NCI-H2029 treated with DMSO at 0.1 percent for 48 hours (cell line): ENCODE data around the gene ST6GALNAC3.
"Not testable (repeated sequence)": the region's sequence is repeated elsewhere in the genome, so short reads cannot be mapped to it uniquely, and the experiment has no call there.

Experiments
- DNase-seq: peaks from one replicate; lab custom pipeline; 2025; lab: John Stamatoyannopoulos, UW

Gene ST6GALNAC3

GRCh38 chr1:76190749-76191424 lies 116.3 kb downstream of the ST6GALNAC3 start:
- DNase-seq: no peak

GRCh38 chr1:76191561-76191960 lies 117.0 kb downstream of the ST6GALNAC3 start:
- DNase-seq: no peak

- DNase-seq: no peak
Observed at GRCh38 chr1:76198452-76198851, 123.9 kb downstream of the ST6GALNAC3 start.

DNA sequence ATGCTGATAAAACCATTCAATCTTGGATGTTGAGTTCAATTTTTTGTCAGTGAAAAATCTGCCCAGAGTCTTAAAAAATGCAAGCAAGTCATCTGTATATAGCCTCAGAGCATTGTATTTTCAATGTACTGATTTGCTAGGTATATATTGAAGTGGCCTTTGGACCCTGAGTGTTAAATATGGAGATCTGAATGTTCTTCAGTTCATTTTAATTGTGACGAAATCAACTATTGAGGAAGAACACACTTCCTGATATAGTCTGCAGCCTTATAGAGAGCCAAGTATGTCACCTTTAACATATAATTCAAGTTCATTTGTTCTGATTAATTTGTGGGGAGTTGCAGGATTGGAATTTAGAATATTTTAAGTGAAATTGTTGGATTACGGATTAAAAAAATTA lies 128.1 kb downstream of the ST6GALNAC3 start:
- DNase-seq: no peak

GRCh38 chr1:76203127-76203526 lies 128.6 kb downstream of the ST6GALNAC3 start:
- DNase-seq: no peak

DNA sequence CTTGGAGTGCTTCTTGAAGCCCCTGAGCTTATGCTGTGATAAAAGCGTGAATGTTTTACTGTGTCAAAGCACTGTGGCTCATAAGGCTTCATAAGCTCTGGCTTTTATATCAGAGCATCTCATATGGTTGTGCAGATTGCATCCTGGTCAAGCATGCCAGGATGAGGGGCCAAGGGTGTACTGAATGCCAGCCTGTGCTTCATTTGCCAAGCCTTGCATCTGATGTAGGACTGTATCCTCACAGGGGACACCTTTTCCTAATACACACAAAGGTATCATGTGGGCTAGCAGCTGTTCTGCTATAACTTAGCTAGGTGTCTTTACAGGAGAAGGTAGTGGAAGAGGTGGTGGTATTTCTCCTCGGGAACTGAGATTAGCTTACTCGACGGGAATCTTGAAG lies 134.7 kb downstream of the ST6GALNAC3 start:
- DNase-seq: no peak

- no peak for DNase-seq
Observed at GRCh38 chr1:76209648-76210047, 135.1 kb downstream of the ST6GALNAC3 start.

- DNase-seq: no peak
Observed at GRCh38 chr1:76210160-76210559, 135.6 kb downstream of the ST6GALNAC3 start.

DNA sequence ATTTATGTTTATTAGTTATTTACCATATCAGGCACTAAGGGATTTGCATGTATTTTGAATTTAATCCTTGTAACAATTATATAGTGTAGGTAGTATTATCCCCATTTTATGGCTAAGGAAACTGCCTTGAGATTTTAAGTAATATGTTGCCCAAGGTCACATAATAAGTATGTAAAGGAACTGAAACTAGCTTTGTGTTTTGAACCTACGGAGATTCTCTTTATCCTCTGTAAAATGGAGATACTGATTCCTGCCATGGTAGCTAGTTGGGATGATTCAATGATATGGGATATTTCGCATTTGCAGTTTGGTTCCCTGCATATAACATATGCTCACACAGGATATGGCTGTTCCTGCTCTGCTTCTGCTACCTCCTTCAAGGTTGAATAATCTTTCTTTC lies 144.3 kb downstream of the ST6GALNAC3 start:
- DNase-seq: no peak

DNA sequence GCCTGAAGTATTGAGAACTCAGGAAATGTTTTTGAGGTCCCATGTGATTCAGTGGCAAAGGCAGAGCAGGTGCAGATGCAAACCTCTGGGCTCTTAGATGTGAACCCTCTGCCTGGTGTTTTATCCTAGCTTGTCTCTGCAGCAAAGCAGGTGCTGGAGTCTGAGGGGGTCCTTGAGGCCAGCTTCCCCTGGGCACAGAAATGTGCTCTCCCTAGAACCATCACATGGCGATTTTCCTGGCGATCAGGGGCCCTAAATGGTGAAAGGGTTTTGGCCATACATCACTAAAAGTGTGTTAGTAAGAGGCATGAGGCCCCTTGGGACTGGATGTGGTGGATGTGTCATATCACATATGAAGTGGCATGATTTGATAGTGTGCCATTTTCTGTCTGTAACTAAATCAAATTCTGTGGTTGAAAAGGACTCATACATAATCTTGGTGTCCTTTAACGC lies 144.8 kb downstream of the ST6GALNAC3 start:
- no peak for DNase-seq

- no peak for DNase-seq
Observed at GRCh38 chr1:76224752-76225151, 150.2 kb downstream of the ST6GALNAC3 start.

- no peak for DNase-seq
Observed at GRCh38 chr1:76225526-76225925, 151.0 kb downstream of the ST6GALNAC3 start.

- DNase-seq: no peak
Observed at GRCh38 chr1:76227621-76228020, 153.1 kb downstream of the ST6GALNAC3 start.

DNA sequence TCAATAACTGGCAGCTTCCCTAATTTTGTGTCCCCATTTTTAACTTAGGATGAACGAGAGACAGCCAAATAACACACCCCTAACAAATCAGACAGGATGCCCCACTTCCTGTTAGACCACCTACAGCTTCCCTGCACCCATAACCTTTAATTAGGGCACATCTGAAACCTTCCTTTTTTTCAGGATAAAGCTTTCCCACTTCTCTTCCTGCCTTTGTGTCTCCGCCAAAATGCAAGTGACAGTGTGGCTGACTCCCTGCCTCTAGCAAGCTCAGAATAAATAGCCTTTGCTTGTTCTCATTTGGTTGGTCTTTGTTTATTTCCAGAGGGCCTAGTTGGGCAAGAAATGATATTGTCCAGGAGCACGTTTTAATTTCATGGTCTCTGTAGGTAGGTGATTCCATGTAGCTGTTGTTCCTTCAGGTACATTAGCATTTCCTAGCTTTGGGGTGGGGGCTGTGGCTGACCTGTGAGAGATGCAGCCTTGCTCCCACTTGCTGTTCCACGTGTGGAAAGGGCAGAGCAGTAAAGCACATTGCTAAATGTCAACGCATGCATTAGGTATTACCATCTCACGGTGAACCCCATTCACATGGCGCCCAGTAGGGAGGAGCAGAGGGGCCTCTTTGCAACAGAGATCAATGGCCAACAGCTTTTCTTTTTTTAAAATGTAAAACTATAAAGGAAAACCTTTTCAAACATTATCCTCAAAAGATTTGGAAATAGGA lies 154.9 kb downstream of the ST6GALNAC3 start:
- DNase-seq: no peak

DNA sequence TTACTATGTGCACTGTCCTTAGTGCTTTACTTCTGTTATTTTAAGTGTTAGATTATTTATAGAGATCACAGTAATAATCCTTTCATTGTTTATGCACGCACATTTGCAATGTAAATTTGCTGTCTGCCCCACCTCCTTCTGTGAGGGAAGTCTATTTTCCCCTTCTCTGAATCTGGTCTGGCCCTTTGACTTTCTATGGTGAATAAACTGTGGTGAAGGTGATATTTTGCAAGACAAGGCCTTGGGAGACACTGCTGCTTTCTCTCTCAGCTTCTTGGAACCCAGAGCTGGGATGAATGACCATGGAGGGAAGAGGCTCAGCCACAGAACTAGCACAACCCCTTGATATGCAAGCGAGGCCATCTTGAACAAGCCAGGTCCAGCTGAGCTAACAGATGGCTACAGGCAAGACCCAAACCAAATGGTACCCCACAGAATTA lies 156.3 kb downstream of the ST6GALNAC3 start:
- DNase-seq: no peak

DNA sequence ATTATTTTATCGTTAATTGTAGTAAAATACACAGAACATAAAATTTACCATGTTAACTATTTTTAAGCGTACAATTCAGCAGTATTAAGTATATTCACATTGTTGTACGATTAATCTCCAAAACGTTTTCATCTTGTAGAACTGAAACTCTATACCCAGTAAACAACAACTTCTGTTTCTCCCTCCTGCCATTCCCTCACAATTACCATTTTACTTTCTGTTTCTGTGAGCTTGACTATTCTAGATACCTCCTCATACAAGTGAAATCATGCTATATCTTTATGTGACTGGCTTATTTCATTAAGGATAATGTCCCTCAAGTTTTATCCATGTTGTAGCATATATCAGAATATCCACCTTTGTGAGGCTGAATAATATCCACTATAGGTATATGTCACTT lies 156.8 kb downstream of the ST6GALNAC3 start:
- no peak for DNase-seq

DNA sequence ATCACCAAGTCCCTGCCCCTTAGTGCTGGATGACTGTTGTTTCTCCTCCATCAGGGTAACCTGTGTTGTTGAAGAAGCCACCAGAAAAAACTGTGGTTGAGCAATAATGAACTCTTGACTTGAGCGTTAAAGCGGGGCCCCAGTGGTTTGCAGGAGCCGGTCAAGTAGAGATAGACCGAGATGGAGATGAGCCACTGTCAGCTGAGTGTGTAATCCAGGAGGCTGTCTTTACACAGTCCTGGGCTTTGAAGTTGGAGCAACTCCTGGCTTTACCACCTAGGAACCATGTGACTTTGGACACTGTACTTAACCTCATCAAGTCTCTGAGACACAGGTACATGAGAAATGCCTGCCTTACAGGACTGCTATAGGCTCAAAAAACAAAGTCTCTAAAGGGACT lies 158.1 kb downstream of the ST6GALNAC3 start:
- DNase-seq: no peak

- DNase-seq: no peak
Observed at GRCh38 chr1:76234061-76234460, 159.5 kb downstream of the ST6GALNAC3 start.

GRCh38 chr1:76237211-76237610 lies 162.7 kb downstream of the ST6GALNAC3 start:
- DNase-seq: no peak

DNA sequence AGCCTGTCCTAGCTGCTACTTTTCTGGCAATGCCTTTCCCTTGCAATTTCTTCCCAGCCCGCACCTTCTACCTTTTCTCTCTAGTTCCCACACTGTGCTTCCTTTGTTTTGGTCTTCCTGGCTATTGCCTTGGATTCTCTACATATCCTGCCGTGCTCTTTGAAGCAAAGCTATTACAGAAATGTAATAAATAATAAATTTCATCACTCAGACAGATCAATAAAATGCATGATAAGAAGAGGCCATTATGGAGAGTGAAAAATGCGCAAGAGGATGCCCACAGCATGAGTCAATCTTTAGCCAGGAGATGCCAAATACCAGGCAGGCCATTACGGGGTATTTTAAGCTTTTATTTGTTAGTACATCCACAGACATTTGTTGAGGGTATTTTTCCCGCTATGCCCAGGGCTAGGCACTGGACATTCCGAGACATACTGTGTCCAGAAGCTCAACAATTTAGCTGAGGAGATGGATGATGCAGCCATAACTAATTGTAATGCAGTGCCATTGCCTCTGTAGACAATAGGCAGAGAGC lies 163.6 kb downstream of the ST6GALNAC3 start:
- DNase-seq: no peak

GRCh38 chr1:76239470-76239918 lies 164.9 kb downstream of the ST6GALNAC3 start:
- no peak for DNase-seq

DNA sequence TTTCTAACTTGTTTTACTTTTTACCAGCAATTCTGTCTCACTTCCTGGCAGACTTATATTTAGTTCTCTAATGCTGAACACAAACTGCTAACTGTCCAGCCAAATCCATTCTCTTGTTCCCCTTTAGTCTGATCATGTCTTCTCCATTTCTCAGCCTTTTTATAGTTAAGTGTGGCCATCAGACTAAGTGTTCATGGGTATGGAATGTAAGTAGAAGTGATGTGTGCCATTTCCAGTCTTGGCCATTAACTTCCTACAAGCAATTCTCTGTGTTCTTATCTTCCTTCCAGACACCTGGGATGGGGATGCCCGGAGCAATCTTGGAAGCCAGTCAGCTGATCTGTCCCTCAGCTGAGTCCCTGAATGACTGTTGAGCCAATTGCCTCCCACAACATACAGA lies 165.8 kb downstream of the ST6GALNAC3 start:
- no peak for DNase-seq

DNA sequence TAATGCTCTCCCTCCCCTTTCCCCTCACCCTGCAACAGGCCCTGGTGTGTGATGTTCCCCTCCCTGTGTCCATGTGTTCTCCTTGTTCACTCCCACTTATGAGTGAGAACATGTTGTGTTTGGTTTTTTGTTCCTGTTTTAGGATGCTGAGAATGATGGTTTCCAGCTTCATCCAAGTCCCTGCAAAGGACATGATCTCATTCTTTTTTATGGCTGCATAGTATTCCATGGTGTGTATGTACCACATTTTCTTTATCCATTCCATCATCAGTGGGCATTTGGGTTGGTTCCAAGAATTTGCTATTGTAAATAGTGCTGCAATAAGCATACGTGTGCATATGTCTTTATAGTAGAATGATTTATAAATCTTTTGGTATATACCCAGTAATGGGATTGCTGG lies 168.0 kb downstream of the ST6GALNAC3 start:
- DNase-seq: not testable (repeated sequence)
